ENCODE results near the gene NEIL3.

The NEIL3 gene

DNA sequence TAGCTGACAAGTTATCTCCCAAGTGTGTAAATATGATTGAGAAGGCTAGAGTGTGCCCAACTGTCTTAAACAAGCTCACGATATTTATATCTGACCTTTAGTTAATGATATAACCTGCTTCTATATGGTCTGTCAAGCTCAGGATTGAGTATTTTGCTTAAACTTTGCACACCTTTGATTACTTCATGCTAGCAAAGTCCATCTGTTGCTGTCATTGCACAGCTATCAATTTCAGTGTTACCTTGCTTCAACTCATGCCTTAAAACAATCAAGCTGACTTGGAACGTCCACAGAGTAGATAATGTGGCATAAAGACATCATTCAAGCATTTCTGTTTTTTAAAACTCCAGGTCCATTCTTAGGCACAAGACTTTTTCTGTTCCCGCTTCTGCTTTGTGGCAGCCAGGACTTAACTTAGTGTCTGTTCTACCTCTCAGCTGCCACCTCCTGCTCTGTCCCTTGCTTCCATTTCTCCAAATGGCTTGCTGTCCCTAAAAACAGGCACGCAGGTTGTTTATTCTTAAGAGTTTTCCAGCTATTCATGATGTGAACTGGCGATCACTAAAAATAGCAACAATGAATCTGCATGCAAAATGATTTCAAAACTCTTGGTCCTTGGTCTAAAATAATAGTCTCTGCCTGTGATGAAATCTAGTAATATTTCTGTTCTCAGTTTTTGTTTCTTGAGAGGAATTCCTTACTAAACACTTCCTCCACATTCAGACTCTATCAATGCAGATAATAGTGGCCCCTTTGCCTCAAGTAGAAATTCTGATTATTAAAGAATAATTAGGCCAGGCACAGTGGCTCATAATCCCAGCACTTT, 16.3 kb upstream of the NEIL3 start:
- DNase-seq (ENCODE audit: low read depth in 1 of 2, low spot score in 1 of 2), result no peak
- TF ChIP-seq, protein P1, sequence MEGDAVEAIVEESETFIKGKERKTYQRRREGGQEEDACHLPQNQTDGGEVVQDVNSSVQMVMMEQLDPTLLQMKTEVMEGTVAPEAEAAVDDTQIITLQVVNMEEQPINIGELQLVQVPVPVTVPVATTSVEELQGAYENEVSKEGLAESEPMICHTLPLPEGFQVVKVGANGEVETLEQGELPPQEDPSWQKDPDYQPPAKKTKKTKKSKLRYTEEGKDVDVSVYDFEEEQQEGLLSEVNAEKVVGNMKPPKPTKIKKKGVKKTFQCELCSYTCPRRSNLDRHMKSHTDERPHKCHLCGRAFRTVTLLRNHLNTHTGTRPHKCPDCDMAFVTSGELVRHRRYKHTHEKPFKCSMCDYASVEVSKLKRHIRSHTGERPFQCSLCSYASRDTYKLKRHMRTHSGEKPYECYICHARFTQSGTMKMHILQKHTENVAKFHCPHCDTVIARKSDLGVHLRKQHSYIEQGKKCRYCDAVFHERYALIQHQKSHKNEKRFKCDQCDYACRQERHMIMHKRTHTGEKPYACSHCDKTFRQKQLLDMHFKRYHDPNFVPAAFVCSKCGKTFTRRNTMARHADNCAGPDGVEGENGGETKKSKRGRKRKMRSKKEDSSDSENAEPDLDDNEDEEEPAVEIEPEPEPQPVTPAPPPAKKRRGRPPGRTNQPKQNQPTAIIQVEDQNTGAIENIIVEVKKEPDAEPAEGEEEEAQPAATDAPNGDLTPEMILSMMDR (IDR thresholded peaks at IDR 0.05; ENCODE audit: insufficient read depth, low read length), result no peak
- peak; percentile 56; the same call in 1 of the 2 replicates for TF ChIP-seq SPI1 (IDR thresholded peaks at IDR 0.05; ENCODE audit: borderline replicate concordance, low read depth)

DNA sequence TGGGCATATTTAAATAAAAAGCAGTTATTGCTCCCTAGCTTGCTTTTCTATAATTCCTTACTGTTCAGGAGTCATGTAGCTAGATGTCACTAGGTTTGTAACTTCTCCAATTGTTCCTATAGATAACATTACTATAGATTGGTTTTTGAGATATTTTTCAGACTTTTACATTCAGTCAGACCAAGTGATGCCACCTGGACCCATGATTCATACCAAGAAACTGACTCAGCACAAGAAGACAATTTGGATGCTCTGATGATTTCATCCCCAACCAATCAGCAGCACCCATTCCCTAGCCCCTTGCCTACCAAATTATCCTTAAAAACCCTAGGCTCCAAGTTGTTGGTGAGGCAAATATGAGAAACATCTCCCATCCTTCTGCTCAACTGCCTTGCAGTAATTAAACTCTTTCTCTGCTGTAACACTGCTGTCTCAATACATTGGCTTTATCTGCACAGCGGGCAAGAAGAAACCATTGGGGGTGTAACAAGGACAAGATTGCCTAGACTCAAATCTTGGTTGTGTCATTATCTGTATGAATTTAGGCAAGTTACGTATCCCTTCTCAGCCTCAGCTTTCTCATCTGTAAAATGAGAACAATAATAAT, 11.8 kb upstream of the NEIL3 start:
- Histone ChIP-seq H3K27ac (replicated peaks) (no peak overlapping the region), H3K4me3 (replicated peaks; ENCODE audit: insufficient read depth, low read length) (no peak overlapping the region), H3K27me3 (ENCODE audit: insufficient read depth, poor library complexity, severe bottlenecking) (no peaks in the 10 kb centered on the region)
- DNase-seq (ENCODE audit: low read depth in 1 of 2, low spot score in 1 of 2), result no peak
- TF ChIP-seq, protein P1 (IDR thresholded peaks at IDR 0.05; ENCODE audit: insufficient read depth, low read length), result no peak
- TF ChIP-seq SPI1 (IDR thresholded peaks at IDR 0.05; ENCODE audit: borderline replicate concordance, low read depth), result no peak
- TF ChIP-seq, protein P2, sequence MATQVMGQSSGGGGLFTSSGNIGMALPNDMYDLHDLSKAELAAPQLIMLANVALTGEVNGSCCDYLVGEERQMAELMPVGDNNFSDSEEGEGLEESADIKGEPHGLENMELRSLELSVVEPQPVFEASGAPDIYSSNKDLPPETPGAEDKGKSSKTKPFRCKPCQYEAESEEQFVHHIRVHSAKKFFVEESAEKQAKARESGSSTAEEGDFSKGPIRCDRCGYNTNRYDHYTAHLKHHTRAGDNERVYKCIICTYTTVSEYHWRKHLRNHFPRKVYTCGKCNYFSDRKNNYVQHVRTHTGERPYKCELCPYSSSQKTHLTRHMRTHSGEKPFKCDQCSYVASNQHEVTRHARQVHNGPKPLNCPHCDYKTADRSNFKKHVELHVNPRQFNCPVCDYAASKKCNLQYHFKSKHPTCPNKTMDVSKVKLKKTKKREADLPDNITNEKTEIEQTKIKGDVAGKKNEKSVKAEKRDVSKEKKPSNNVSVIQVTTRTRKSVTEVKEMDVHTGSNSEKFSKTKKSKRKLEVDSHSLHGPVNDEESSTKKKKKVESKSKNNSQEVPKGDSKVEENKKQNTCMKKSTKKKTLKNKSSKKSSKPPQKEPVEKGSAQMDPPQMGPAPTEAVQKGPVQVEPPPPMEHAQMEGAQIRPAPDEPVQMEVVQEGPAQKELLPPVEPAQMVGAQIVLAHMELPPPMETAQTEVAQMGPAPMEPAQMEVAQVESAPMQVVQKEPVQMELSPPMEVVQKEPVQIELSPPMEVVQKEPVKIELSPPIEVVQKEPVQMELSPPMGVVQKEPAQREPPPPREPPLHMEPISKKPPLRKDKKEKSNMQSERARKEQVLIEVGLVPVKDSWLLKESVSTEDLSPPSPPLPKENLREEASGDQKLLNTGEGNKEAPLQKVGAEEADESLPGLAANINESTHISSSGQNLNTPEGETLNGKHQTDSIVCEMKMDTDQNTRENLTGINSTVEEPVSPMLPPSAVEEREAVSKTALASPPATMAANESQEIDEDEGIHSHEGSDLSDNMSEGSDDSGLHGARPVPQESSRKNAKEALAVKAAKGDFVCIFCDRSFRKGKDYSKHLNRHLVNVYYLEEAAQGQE (IDR thresholded peaks at IDR 0.05; ENCODE audit: insufficient replicate concordance, low read depth), result no peak
- TF ChIP-seq GABPA (IDR thresholded peaks at IDR 0.05; ENCODE audit: low read depth), result no peak
- TF ChIP-seq POLR2AphosphoS5 (IDR thresholded peaks at IDR 0.05; ENCODE audit: low read depth), result no peak

More for the DNA sequence above, 16.3 kb upstream of the NEIL3 start:
- Histone ChIP-seq H3K4me3 (replicated peaks; ENCODE audit: insufficient read depth, low read length) (no peak overlapping the region), H3K27me3 (ENCODE audit: insufficient read depth, poor library complexity, severe bottlenecking) (no peaks in the 10 kb centered on the region), H3K27ac (replicated peaks) (peak overlapping the region; percentile 24)

DNA sequence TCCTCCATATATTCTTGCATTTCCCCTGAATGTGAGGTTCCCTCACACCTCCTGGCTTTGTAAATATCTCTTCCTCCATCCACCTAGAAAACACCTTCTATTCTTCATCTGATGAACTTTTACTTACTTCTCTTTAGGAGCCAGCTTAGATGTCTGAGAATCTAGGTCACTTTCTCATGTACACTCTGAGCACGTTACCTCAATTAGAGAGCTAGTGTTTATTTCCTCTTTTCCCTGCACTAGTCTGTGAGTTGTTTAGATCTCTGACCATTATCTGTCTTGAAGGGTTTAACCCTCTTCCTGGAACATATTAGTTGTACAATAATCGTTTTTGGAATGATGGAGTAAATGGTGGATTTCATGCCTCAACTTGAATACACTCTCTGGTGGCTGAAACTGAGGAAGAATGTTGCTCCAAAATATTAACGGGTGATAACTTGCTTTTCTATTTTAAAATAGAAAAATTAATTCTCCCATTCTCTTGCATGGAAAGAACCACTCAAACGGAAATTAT, 8.5 kb upstream of the NEIL3 start:
- H3K4me3 ChIP-seq (replicated peaks; ENCODE audit: insufficient read depth, low read length), result no peak overlapping the region
- no peak for TF ChIP-seq POLR2AphosphoS5 (IDR thresholded peaks at IDR 0.05; ENCODE audit: low read depth)
- TF ChIP-seq, protein P1 (IDR thresholded peaks at IDR 0.05; ENCODE audit: insufficient read depth, low read length), result no peak
- TF ChIP-seq GABPA (IDR thresholded peaks at IDR 0.05; ENCODE audit: low read depth), result no peak
- no peak for TF ChIP-seq SPI1 (IDR thresholded peaks at IDR 0.05; ENCODE audit: borderline replicate concordance, low read depth)
- TF ChIP-seq, protein P2 (IDR thresholded peaks at IDR 0.05; ENCODE audit: insufficient replicate concordance, low read depth), result no peak
- peak in 1 of 2 experiments; percentile 32 for DNase-seq (ENCODE audit: low read depth in 1 of 2, low spot score in 1 of 2)
- peak overlapping the region; percentile 55 for H3K27ac ChIP-seq (replicated peaks)
- H3K27me3 ChIP-seq (ENCODE audit: insufficient read depth, poor library complexity, severe bottlenecking), result no peaks in the 10 kb centered on the region
